ENCODE measurements around the gene CAMK2G. TPM values are rescaled to one million over a fixed set of nuclear protein-coding genes. Genes with fewer than 3 reads are reported as not detected.
A peak's percentile ranks its signal among the peaks of the same experiment; 100 is the strongest.

Gene CAMK2G
- total RNA-seq, 1 donor from 2014 or later, result 15.9 TPM

DNA sequence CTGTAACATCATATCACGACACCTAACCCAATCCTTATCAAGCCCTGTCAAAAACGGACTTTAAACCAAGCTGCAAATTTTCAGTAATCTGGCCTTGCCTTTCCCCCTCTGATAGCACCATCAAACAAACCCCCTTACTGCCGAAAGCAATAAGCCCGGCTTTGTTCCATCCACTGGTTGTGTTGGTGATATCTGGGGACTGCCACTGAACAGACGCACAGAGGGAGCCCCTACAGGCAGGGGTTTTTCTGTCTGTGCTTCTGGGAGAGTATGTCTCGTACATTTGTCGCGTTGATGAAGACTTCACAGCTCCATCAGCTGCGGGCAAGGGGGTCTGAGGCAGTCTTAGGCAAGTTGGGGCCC lies 36.0 kb upstream of the CAMK2G start:
- Mint-ChIP-seq H3K27me3 (ENCODE audit: insufficient read depth) (peaks cover 42% of the 10 kb centered on the region), H3K4me1 (ENCODE audit: low read depth) (peaks cover 45% of the 10 kb centered on the region), H3K36me3 (ENCODE audit: low read depth) (peaks cover 5% of the 10 kb centered on the region), H3K9me3 (no peaks in the 10 kb centered on the region), H3K27ac (no peak overlapping the region), H3K4me3 (peak overlapping the region; percentile 79)
- intact Hi-C loops (cut with micrococcal nuclease), result loop anchor here (2.0 kb wide), 1 partner anchor 22 kb away; no protein-coding TSS in a partner anchor
- no peak for DNase-seq (ENCODE audit: low spot score)

DNA sequence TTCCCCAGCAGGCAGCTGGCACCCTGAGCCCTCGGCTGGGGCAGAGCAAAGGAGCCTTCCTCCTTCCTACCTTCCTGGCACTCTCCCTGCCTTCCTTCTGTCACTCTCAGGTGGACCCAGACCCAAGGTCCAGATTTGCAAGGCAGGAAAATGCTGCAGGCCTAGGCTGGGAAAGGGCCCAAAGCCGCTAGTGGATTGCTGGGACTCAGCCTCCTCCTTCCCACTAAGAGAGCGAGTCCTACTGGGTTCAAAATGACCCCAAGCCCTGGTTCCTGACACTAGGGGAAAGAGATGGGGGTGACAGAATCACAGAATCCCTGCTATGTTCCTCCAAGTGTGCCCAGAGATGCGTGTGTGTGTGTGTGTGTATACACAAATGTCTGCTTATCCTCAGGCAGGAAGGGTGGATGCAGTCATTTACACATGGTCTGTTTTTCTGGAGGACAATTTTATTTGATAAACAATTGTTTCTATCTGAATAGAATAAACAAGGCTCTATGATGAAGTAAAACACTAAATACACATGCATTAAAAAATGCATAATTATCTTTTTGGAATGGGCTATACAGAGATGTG lies 35.3 kb upstream of the CAMK2G start:
- no peak for DNase-seq (ENCODE audit: low spot score)
- Mint-ChIP-seq H3K27me3 (ENCODE audit: insufficient read depth) (peaks cover 38% of the 10 kb centered on the region), H3K27ac (no peak overlapping the region), H3K36me3 (ENCODE audit: low read depth) (peaks cover under 1% of the 10 kb centered on the region), H3K4me3 (peak overlapping the region; percentile 79), H3K4me1 (ENCODE audit: low read depth) (peaks cover 46% of the 10 kb centered on the region), H3K9me3 (no peaks in the 10 kb centered on the region)
- intact Hi-C loops (cut with micrococcal nuclease), result loop anchor here (1.0 to 2.0 kb wide), 3 partner anchors 13 to 23 kb away; no protein-coding TSS in a partner anchor

DNA sequence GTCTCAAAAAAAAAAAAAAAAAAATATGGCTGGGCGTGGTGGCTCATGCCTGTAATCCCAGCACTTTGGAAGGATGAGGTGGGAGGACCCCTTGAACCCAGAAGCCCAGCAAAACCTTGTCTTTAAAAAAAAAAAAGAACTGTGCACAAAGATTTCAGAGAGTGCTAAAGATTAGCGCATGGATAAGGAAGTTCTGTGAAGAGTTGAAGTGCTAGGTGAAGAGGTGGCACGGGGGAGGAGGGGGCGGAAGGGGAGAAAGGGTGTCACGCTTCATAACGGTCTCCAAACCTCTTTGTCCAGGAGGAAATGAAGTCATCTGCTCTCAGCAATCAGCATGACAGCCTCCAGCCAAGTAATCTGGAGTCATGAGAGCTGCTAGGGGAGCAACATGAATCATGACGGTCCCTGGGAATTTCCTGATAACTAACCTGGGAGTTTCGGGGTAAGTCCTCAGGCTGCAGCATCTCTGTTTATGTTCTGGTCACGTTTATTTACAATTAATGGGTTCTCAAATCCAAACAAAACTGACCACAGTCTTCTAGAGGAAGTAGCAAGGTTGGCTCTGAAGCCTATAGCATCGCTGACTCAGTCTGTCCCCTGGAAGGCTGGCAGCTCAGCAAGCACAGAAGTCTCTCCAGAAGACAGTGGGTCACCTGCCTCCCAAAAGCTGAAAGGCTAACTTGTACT lies 34.6 kb upstream of the CAMK2G start:
- Mint-ChIP-seq H3K4me1 (ENCODE audit: low read depth) (peaks cover 46% of the 10 kb centered on the region), H3K9me3 (no peaks in the 10 kb centered on the region), H3K27ac (peak overlapping the region; percentile 56), H3K36me3 (ENCODE audit: low read depth) (no peaks in the 10 kb centered on the region), H3K27me3 (ENCODE audit: insufficient read depth) (peaks cover 35% of the 10 kb centered on the region), H3K4me3 (peak overlapping the region; percentile 45)
- intact Hi-C loops (cut with micrococcal nuclease), result loop anchor here (1.0 to 2.0 kb wide), 2 partner anchors 13 to 22 kb away; no protein-coding TSS in a partner anchor
- DNase-seq (ENCODE audit: low spot score), result peak; percentile 34

DNA sequence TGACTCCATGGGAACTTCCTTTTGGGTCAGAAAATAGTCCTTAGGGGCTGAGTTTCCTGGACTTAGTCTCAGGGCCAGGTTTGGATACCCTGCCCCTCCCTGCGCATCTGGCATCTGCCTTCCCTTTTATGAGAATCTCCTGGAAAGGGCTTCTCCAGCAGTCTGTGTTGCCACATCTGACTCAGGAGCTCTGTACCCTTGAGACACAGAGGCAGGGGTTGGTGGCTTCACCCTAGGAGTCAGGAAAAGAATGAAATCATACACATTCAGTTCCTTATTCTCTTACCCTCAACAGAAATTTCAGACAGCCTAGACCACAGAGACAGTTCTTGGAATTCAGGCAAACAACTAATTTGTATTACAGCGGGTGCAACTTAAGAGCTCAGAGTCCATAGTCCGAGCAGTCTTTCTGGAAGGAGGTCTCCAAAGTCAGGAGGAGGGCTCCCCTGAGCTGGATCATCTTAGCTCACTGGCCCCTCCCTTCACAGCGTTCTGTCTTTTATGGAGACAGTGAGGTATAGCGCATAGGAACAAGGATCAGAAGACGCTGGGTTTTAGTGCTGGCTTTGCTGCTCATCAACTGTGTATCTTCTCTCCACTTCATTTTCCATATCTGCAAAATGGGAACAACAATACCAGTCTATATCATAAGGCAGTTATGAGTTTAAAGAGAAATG lies 33.6 kb upstream of the CAMK2G start:
- intact Hi-C loops (cut with micrococcal nuclease), result loop anchor here (2.0 kb wide), 1 partner anchor 21 kb away; no protein-coding TSS in a partner anchor
- DNase-seq (ENCODE audit: low spot score), result no peak
- Mint-ChIP-seq H3K27me3 (ENCODE audit: insufficient read depth) (peaks cover 35% of the 10 kb centered on the region), H3K27ac (peak overlapping the region; percentile 12), H3K4me1 (ENCODE audit: low read depth) (peaks cover 46% of the 10 kb centered on the region), H3K9me3 (no peaks in the 10 kb centered on the region), H3K4me3 (peak overlapping the region; percentile 31), H3K36me3 (ENCODE audit: low read depth) (no peaks in the 10 kb centered on the region)

DNA sequence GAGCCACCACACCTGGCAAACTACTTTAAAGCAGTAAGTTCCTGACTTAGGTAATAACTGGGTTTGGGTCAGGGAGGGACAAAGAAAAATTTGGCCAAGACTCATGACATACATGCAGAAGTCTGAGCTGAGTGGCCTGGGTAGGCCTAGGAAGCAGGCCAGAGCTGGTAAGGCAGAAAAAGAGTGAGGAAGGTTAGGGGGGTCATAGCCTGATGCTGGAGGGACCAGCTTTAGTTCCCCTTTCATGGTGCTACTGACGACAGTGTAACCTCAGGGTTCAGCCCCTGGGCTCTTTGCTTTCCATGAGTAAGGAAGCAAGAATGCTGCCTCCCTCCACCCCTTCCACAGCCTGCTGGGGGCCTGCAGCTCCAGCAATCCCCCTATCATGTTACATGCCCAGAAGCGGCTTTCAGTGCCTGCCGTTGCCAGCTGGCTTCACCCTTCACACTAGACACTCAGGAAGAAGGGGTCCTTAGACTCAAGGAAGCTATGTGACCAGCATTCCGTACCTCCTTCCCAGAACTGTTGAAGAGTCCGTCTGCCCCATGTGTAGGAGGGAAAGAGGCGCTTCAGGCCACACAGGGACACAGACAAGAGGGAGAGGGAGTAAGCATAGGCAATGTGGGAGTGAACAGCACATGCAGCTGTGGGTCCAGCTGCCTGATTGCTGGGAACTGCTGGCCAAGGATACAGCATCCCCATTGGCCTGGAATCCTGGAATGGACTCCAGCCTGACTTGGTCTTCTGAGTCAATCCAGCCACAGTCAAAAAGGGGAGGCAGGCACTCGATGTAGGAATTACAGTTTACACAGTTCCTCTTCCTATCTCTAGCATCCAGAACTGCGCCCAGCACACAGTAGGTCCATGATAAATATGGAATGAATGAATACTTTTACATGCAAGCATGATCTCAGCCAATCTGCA lies 32.4 kb upstream of the CAMK2G start:
- Mint-ChIP-seq H3K27me3 (ENCODE audit: insufficient read depth) (peaks cover 36% of the 10 kb centered on the region), H3K4me1 (ENCODE audit: low read depth) (peaks cover 47% of the 10 kb centered on the region), H3K9me3 (no peaks in the 10 kb centered on the region), H3K36me3 (ENCODE audit: low read depth) (no peaks in the 10 kb centered on the region), H3K27ac (no peak overlapping the region), H3K4me3 (no peak overlapping the region)
- intact Hi-C loops (cut with micrococcal nuclease), result no loop called here
- no peak for DNase-seq (ENCODE audit: low spot score)

DNA sequence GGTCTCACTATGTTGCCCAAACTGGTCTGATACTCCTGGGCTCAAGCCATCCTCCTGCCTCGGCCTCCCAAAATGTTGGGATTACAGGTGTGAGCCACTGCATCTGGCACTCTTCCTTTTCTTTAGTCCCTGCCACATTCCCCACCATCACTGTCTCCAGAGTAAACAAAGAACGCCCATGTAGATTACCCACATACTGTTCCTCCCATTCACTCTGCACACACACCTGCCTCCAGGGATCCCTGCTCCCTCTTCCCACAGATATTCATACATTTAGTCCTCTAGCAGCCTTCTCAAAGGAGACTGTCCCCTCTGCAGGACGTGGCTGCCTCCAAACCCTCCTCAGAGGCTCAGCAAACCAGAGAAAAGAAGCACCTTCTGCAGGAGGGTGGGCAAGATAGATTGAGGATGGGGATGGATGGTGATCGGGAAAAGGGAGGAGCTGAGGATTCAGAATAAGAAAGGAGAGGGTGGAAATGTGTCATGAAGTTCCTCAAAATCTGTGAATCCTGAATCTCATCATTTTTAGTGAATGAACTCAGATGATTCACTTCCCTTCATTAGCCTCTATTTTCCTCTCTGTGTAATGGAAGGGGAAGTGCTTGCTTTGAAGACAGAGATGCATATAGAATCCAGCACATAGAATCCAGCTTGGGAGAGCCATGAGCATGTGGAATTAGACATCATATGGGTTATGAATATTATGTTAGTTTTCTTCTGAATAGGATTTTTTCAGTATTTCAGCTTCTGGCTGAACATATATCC lies 31.1 kb upstream of the CAMK2G start:
- Mint-ChIP-seq H3K27ac (no peak overlapping the region), H3K36me3 (ENCODE audit: low read depth) (no peaks in the 10 kb centered on the region), H3K9me3 (no peaks in the 10 kb centered on the region), H3K27me3 (ENCODE audit: insufficient read depth) (peaks cover 35% of the 10 kb centered on the region), H3K4me1 (ENCODE audit: low read depth) (peaks cover 37% of the 10 kb centered on the region), H3K4me3 (no peak overlapping the region)
- DNase-seq (ENCODE audit: low spot score), result no peak
- intact Hi-C loops (cut with micrococcal nuclease), result no loop called here

DNA sequence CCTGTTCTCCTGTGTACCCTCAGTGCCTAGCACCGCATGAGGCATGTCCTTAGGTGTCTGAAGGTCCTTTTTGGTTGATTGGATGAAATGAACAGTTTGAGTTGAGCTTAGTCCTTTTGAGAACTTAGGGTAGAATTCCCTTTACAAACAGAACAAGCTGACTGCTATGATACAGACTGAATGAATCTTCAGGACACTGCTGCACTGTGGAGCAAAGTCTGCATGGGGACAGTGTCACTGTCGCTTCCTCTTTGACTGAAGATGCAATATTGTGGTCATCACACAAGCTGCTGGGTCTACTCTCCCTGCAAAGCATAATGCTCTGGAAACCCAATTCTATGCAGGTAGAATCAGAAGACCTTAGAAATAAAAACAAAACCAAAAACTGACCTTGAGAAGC lies 28.0 kb upstream of the CAMK2G start:
- Mint-ChIP-seq H3K4me1 (ENCODE audit: low read depth) (peaks cover 9% of the 10 kb centered on the region), H3K27ac (no peak overlapping the region), H3K9me3 (no peaks in the 10 kb centered on the region), H3K4me3 (no peak overlapping the region), H3K36me3 (ENCODE audit: low read depth) (no peaks in the 10 kb centered on the region), H3K27me3 (ENCODE audit: insufficient read depth) (peaks cover 41% of the 10 kb centered on the region)
- DNase-seq (ENCODE audit: low spot score), result no peak
- intact Hi-C loops (cut with micrococcal nuclease), result no loop called here

DNA sequence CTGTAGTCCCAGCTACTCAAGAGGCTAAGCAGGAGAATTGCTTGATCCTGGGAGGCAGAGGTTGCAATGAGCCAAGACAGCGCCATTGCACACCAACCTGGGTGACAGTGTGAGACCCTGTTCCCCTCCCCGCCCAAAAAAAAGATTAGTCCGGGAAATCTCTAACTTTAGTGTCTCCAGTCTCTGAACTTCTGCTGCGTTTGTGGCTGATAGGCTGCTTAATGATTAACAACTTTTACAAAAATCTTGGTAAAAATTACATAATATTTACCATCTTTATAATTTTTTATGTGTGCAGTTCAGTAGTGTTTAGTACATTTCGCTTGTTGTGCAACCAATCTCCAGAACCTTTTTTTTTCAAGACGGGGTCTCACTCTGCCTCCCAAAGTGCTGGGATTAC lies 26.9 kb upstream of the CAMK2G start:
- Mint-ChIP-seq H3K27ac (no peak overlapping the region), H3K27me3 (ENCODE audit: insufficient read depth) (peaks cover 41% of the 10 kb centered on the region), H3K9me3 (no peaks in the 10 kb centered on the region), H3K36me3 (ENCODE audit: low read depth) (no peaks in the 10 kb centered on the region), H3K4me3 (no peak overlapping the region), H3K4me1 (ENCODE audit: low read depth) (peaks cover 9% of the 10 kb centered on the region)
- intact Hi-C loops (cut with micrococcal nuclease), result no loop called here
- DNase-seq (ENCODE audit: low spot score), result no peak

DNA sequence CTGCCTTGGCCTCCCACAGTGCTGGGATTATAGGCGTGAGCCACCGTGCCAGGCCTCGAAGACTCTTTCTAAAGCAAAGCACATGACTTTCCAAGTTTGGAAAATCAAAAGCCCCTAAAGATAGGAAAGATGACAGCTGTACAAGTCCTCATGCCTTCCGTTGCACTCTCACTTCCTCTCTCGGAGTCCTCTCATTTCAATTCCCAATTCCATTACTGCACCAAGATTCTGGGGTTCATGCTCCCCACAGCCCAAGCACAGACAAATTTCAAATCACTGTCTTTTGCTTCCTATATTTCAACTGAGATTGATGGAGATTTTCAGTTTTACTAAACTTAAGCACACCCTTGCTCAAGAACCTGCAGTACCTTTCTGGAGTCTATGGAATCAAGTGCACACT lies 25.7 kb upstream of the CAMK2G start:
- no peaks in the 10 kb centered on the region for H3K36me3 Mint-ChIP-seq (ENCODE audit: low read depth)
- intact Hi-C loops (cut with micrococcal nuclease), result no loop called here
- no peak overlapping the region for H3K4me3 Mint-ChIP-seq

DNA sequence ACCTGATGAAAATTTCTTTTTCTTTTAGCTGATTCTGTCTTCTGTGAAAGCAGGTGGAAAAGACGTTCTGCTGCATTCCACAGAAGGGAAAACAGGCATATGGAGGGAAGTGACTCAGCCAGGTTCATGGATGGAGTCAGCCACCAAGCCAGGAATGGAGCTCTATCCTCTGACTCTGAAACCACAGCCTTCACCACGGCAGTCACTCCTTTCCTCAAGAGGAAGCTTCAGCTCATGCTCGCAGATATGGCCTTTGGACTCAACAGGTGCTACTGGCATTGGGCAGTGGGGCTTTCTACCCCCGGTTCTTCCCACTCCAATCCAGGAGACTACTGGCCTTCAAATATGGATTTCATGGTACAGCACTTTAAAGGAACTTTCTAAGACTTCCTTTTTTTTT lies 25.1 kb upstream of the CAMK2G start:
- Mint-ChIP-seq H3K27ac (no peak overlapping the region), H3K4me1 (ENCODE audit: low read depth) (peaks cover 9% of the 10 kb centered on the region), H3K36me3 (ENCODE audit: low read depth) (no peaks in the 10 kb centered on the region), H3K9me3 (no peaks in the 10 kb centered on the region), H3K4me3 (no peak overlapping the region), H3K27me3 (ENCODE audit: insufficient read depth) (peaks cover 38% of the 10 kb centered on the region)
- DNase-seq (ENCODE audit: low spot score), result no peak
- intact Hi-C loops (cut with micrococcal nuclease), result no loop called here

More for the DNA sequence above, 25.7 kb upstream of the CAMK2G start:
- Mint-ChIP-seq H3K27ac (no peak overlapping the region), H3K9me3 (no peaks in the 10 kb centered on the region), H3K4me1 (ENCODE audit: low read depth) (peaks cover 6% of the 10 kb centered on the region), H3K27me3 (ENCODE audit: insufficient read depth) (peaks cover 38% of the 10 kb centered on the region)
- no peak for DNase-seq (ENCODE audit: low spot score)

DNA sequence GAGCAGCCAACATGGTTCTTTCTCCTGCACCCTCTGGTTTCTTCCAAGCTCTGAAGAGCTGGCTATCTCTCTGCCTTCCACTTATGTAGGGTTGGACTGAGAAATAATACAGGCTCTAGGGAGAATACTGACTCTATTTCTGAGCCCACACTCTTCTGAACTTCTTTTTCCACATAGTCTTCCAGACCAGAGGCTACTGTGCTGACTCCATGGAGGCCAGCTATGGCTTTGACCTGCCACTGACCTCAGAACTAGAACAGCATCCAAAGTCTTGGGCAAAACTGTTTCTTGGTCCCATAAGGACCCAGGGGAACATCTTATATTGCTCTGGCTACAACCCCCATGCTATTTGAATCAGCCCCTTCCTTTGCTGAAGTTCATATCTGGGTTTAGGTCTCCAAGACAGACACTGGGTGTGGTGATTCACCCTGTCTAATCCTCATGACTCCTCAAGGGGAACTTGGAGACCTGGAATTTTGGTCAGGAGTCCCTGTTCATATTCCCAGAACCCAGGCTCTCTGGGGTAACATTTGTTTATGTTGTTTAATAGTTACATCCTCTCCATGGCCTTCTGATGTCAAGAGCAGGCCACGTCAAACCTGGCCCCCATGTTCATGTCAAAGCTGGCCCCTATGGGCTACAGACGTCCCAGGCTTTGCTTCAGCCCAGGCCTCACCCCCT lies 24.5 kb upstream of the CAMK2G start:
- Mint-ChIP-seq H3K27ac (no peak overlapping the region), H3K27me3 (ENCODE audit: insufficient read depth) (peaks cover 33% of the 10 kb centered on the region), H3K9me3 (no peaks in the 10 kb centered on the region), H3K4me1 (ENCODE audit: low read depth) (peaks cover 15% of the 10 kb centered on the region), H3K4me3 (no peak overlapping the region), H3K36me3 (ENCODE audit: low read depth) (no peaks in the 10 kb centered on the region)
- intact Hi-C loops (cut with micrococcal nuclease), result no loop called here
- no peak for DNase-seq (ENCODE audit: low spot score)

Data from activated T-helper 1 cell treated with anti-CD3 and anti-CD28 coated beads, Interleukin-12 subunit alpha, Interleukin-12 subunit beta, Interleukin-2, Interleukin-4 antibody, amounts not matched to agents 30 ng/mL and 10 ng/mL and 1 ng/mL, durations not matched to agents 14 hours and 24 hours and 36 hours (primary cell).